B cell (primary cell): ENCODE results near the gene C17orf100. TPM values are rescaled to one million over a fixed set of nuclear protein-coding genes. Genes with fewer than 3 reads are reported as not detected.
A peak's percentile ranks its signal among the peaks of the same experiment; 100 is the strongest.

Experiments used
- ATAC-seq: fragments of 200-7000 bp; cut with Tn5 transposase; one replicate; pipeline ENCODE4 v1.10.0; 2021; ENCODE audit warnings: low read depth, mild to moderate bottlenecking, moderate number of reproducible peaks, moderate library complexity
- CTCF ChIA-PET: fragments of 350-600 bp; sonication (Branson Sonifier 250); formaldehyde crosslinking; loops from one replicate; lab custom pipeline; 2021; ENCODE audit warnings: antibody characterized with exemption, inconsistent platforms; lab: Charles Lee
- POLR2A ChIA-PET: fragments of 350-600 bp; sonication (Branson Sonifier 250); formaldehyde crosslinking; loops from one replicate; lab custom pipeline; 2021; ENCODE audit warnings: antibody characterized with exemption; lab: Charles Lee
- DNase-seq: peaks from one replicate; pipeline ENCODE4 v3.0.0; 2013
- H2AFZ ChIP-seq: 2 replicates; pipeline ENCODE4 v1.6.1; 2012; ENCODE audit warnings: mild to moderate bottlenecking, low read depth, low read length; ENCODE audit not compliant: insufficient read depth, poor library complexity, severe bottlenecking
- H3K27ac ChIP-seq, 2 donors: 1 replicate in 1 of 2; 2 replicates in 1 of 2; pipeline ENCODE4 v1.5.1; 2012 to 2013; ENCODE audit warnings: low read length in 2 of 2, mild to moderate bottlenecking in 2 of 2, moderate library complexity in 1 of 2
- H3K27me3 ChIP-seq, 4 experiments: fragments of 200-600 bp in 1 of 4; sonication (generic) in 1 of 4; replicated peaks in 1 of 4; 1 replicate in 2 of 4; 2 replicates in 2 of 4; pipeline versions ENCODE4 v1.6.1 to v1.7.0; 2013 to 2016; ENCODE audit warnings: low read length in 3 of 4, mild to moderate bottlenecking in 2 of 4, mixed read lengths in 1 of 4, moderate library complexity in 1 of 4; ENCODE audit not compliant: insufficient read depth in 4 of 4, control insufficient read depth in 3 of 4; ENCODE audit errors: control extremely low read depth in 1 of 4
- H3K36me3 ChIP-seq, 2 experiments: replicated peaks in 1 of 2; 1 replicate in 1 of 2; 2 replicates in 1 of 2; pipeline versions ENCODE4 v1.6.1 to v1.7.1; 2013; ENCODE audit warnings: low read length in 1 of 2; ENCODE audit not compliant: insufficient read depth in 2 of 2, control insufficient read depth in 1 of 2; ENCODE audit errors: control extremely low read depth in 1 of 2, extremely low read depth in 1 of 2
- H3K4me1 ChIP-seq, 2 donors: fragments of 200-600 bp in 1 of 2; sonication (generic) in 1 of 2; 1 replicate in 1 of 2; 2 replicates in 1 of 2; pipeline versions ENCODE4 v1.5.1 to v1.6.1; 2013 to 2017; ENCODE audit warnings: low read length in 2 of 2; ENCODE audit not compliant: control insufficient read depth in 2 of 2, insufficient read depth in 2 of 2
- H3K4me2 ChIP-seq: replicated peaks from 2 replicates; pipeline ENCODE3; 2012; ENCODE audit warnings: mild to moderate bottlenecking, low read depth, low read length; ENCODE audit not compliant: poor library complexity, severe bottlenecking
- H3K4me3 ChIP-seq, 5 experiments: fragments of 200-600 bp in 1 of 5; sonication (generic) in 1 of 5; 1 replicate in 3 of 5; 2 replicates in 2 of 5; pipeline versions ENCODE4 v1.5.1 to v1.7.0; 2011 to 2016; ENCODE audit warnings: low read length in 4 of 5, mild to moderate bottlenecking in 4 of 5, low read depth in 2 of 5, control low read depth in 1 of 5, moderate library complexity in 1 of 5; ENCODE audit not compliant: insufficient read depth in 1 of 5; ENCODE audit errors: control extremely low read depth in 1 of 5, extremely low read depth in 1 of 5
- H3K79me2 ChIP-seq: fragments of 200-600 bp; sonication (generic); one replicate; pipeline ENCODE4 v1.6.0; 2016; ENCODE audit warnings: low read length; ENCODE audit not compliant: control insufficient read depth, insufficient read depth
- H3K9ac ChIP-seq: fragments of 200-600 bp; sonication (generic); 2 replicates; pipeline ENCODE4 v1.6.1; 2017; ENCODE audit warnings: mild to moderate bottlenecking, low read length, moderate library complexity
- H3K9me3 ChIP-seq, 3 donors: one replicate each; pipeline versions ENCODE4 v1.6.1 to v1.7.1; 2013; ENCODE audit warnings: low read length in 2 of 3; ENCODE audit not compliant: control insufficient read depth in 2 of 3, insufficient read depth in 1 of 3; ENCODE audit errors: control extremely low read depth in 1 of 3
- H4K20me1 ChIP-seq: 2 replicates; pipeline ENCODE4 v1.6.0; 2012; ENCODE audit warnings: mild to moderate bottlenecking, low read length; ENCODE audit not compliant: insufficient read depth, control insufficient read depth, poor library complexity, severe bottlenecking
- H3K27ac Mint-ChIP-seq: one replicate; pipeline ENCODE4 v1.8.0; 2021; ENCODE audit warnings: mixed read lengths
- H3K27me3 Mint-ChIP-seq: one replicate; pipeline ENCODE4 v1.8.0; 2021; ENCODE audit warnings: mixed read lengths
- H3K4me1 Mint-ChIP-seq: one replicate; pipeline ENCODE4 v1.8.0; 2021; ENCODE audit warnings: mixed read lengths
- H3K4me3 Mint-ChIP-seq: one replicate; pipeline ENCODE4 v1.8.0; 2021; ENCODE audit warnings: mixed read lengths
- H3K9me3 Mint-ChIP-seq: one replicate; pipeline ENCODE4 v1.8.0; 2022; ENCODE audit warnings: mixed read lengths; ENCODE audit not compliant: insufficient read depth
- EZH2 ChIP-seq: IDR thresholded peaks from 2 replicates; pipeline ENCODE4 v1.6.1; 2012; ENCODE audit warnings: borderline replicate concordance, low read depth, mild to moderate bottlenecking, moderate library complexity, low read length; ENCODE audit not compliant: insufficient read depth, poor library complexity, severe bottlenecking
- WGBS: methylation state at CpG from one replicate; pipeline ENCODE4 v1.1.5; 2013; ENCODE audit warnings: missing lambda C conversion rate; ENCODE audit not compliant: insufficient coverage; 5-methylcytosine and 5-hydroxymethylcytosine counted together
- intact Hi-C: fragments of 100-400 bp; cut with micrococcal nuclease; formaldehyde crosslinking; loops from one replicate; pipeline ENCODE4 v1.10.0; 2022
- polyA minus RNA-seq: library from RNA; depleted of rRNA, polyadenylated mRNA; stranded (reverse); fragments of >200 nt; gene quantifications from 2 replicates; pipeline ENCODE4 v1.2.3, GENCODE V29; 2012
- polyA plus RNA-seq: library from polyadenylated mRNA; depleted of rRNA; stranded (reverse); fragments of >200 nt; gene quantifications from 2 replicates; pipeline ENCODE4 v1.2.3, GENCODE V29; 2012
- total RNA-seq, 2 donors: library from RNA; stranded (reverse); fragments of 120-200 nt in 1 of 2; gene quantifications; 1 replicate in 1 of 2; 2 replicates in 1 of 2; pipeline versions ENCODE4 v1.2.3 to v1.2.4, GENCODE V29; 2013 to 2022
- TF ChIP-seq, protein P1 (sequence below): fragments of 200-600 bp; IDR thresholded peaks from one replicate; pipeline ENCODE4 v1.8.0; 2022; ENCODE audit warnings: antibody characterized with exemption, mild to moderate bottlenecking

C17orf100 gene
- total RNA-seq (7.7 and 11.6 TPM in 2 replicates), polyA plus RNA-seq (1.4 and 3.7 TPM in 2 replicates), polyA minus RNA-seq (1.9 and 3.8 TPM in 2 replicates)
- total RNA-seq (2013) = 3.2 TPM

GRCh38 chr17:6651354-6651918 lies at the start of gene C17orf100, which contains the start of gene MED31:
Gene C17orf100 (plus strand): TSS chr17:6651762. CDS start chr17:6651914, 152 bp downstream.
Gene MED31 (minus strand): TSS chr17:6651605. CDS start chr17:6651528, 77 bp downstream.
- peak within 1 kb of the TSS; percentile 82 for H2AFZ ChIP-seq
- H3K4me3 Mint-ChIP-seq = peak within 1 kb of the TSS; percentile 99
- WGBS = 2% methylated on average over 34 of the region's 35 CpGs
- ATAC-seq (peak; percentile 91), DNase-seq (peak; percentile 95)
- H3K27ac ChIP-seq = peak within 1 kb of the TSS; percentile 96 to 99
- no peaks in the 10 kb centered on the region for H3K9me3 Mint-ChIP-seq
- no peaks in the 10 kb centered on the region for H3K27me3 Mint-ChIP-seq
- ChIA-PET POLR2A (interaction anchor here (0.6 to 2.4 kb wide), 5 partner anchors 9 to 1667 kb away, joined by 3 to 17 read pairs (median 4); no protein-coding TSS in a partner anchor), CTCF (interaction anchor here (0.8 to 1.9 kb wide), 4 partner anchors 10 to 179 kb away, joined by 4 to 9 read pairs (median 6); no protein-coding TSS in a partner anchor)
- no peaks in the 10 kb centered on the region for H3K27me3 ChIP-seq
- peak within 1 kb of the TSS; percentile 82 for H3K4me2 ChIP-seq
- H3K4me1 Mint-ChIP-seq = peaks cover 69% of the 10 kb centered on the region
- H3K4me3 ChIP-seq = peak within 1 kb of the TSS; percentile 63 to 96 (median 74)
- intact Hi-C loops = loop anchor here (1.0 to 10.0 kb wide), 6 partner anchors 10 to 1183 kb away; partner anchors contain the start of genes DERL2, KDM6B, MIS12 and NLRP1
- H4K20me1 ChIP-seq = peaks cover 21% of the 10 kb centered on the region
- H3K36me3 ChIP-seq = peaks cover 0 to 23% of the 10 kb centered on the region in 2 experiments
- H3K79me2 ChIP-seq = peaks cover 34% of the 10 kb centered on the region
- H3K4me1 ChIP-seq = peaks cover 28 to 45% of the 10 kb centered on the region in 2 donors
- H3K9me3 ChIP-seq = peaks cover 0 to 5% (median 0%) of the 10 kb centered on the region in 3 donors
- peak within 1 kb of the TSS; percentile 99 for H3K9ac ChIP-seq
- peak within 1 kb of the TSS; percentile 99 for H3K27ac Mint-ChIP-seq
- no peak for TF ChIP-seq EZH2
- TF ChIP-seq, protein P1, sequence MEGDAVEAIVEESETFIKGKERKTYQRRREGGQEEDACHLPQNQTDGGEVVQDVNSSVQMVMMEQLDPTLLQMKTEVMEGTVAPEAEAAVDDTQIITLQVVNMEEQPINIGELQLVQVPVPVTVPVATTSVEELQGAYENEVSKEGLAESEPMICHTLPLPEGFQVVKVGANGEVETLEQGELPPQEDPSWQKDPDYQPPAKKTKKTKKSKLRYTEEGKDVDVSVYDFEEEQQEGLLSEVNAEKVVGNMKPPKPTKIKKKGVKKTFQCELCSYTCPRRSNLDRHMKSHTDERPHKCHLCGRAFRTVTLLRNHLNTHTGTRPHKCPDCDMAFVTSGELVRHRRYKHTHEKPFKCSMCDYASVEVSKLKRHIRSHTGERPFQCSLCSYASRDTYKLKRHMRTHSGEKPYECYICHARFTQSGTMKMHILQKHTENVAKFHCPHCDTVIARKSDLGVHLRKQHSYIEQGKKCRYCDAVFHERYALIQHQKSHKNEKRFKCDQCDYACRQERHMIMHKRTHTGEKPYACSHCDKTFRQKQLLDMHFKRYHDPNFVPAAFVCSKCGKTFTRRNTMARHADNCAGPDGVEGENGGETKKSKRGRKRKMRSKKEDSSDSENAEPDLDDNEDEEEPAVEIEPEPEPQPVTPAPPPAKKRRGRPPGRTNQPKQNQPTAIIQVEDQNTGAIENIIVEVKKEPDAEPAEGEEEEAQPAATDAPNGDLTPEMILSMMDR = no peak

DNA sequence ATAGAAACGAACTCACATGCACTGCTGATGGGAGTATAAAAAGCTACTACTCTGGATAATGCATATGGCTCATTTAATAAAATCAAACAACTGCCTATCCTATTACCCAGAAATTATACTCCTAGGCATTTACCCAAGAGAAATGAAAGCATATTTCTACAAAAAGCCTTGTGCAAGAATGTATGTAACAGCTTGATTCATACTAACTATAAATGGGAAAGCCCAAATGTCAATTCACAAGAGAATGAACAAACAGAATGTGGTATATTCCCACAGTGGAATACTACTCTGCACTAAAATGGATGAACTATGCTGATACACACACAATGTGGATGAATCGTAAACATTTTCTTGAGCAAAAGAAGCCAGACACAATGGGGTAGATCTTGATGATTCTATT lies 49.4 kb upstream of the C17orf100 start:
- H3K27ac ChIP-seq = no peak overlapping the region
- no peak overlapping the region for H3K27ac Mint-ChIP-seq
- H3K27me3 Mint-ChIP-seq = no peaks in the 10 kb centered on the region
- no peak overlapping the region for H3K4me2 ChIP-seq
- no peak overlapping the region for H3K4me3 Mint-ChIP-seq
- no peaks in the 10 kb centered on the region for H3K27me3 ChIP-seq
- no peak overlapping the region for H3K4me3 ChIP-seq
- H3K79me2 ChIP-seq = no peaks in the 10 kb centered on the region
- ChIA-PET POLR2A (no interaction called here), CTCF (no interaction called here)
- no peaks in the 10 kb centered on the region for H3K9me3 ChIP-seq
- intact Hi-C loops = no loop called here
- WGBS = no CpG with 5 or more reads among the region's 2 CpGs
- H3K36me3 ChIP-seq = peaks cover 8 to 31% of the 10 kb centered on the region in 2 experiments
- H3K9ac ChIP-seq = no peak overlapping the region
- ATAC-seq (no peak), DNase-seq (no peak)
- no peak for TF ChIP-seq EZH2
- TF ChIP-seq, protein P1 = no peak
- no peaks in the 10 kb centered on the region for H4K20me1 ChIP-seq
- H3K4me1 Mint-ChIP-seq = peaks cover 14% of the 10 kb centered on the region
- no peaks in the 10 kb centered on the region for H3K9me3 Mint-ChIP-seq
- peaks cover 11 to 12% of the 10 kb centered on the region in 2 donors for H3K4me1 ChIP-seq
- H2AFZ ChIP-seq = no peak overlapping the region
